Loucy (cell line): ENCODE data around the gene ADGRG1.

Experiments used
- EZH2phosphoT487 ChIP-seq: fragments of 200-600 bp; IDR thresholded peaks from 2 replicates; pipeline ENCODE4 v1.6.1; 2018; ENCODE audit warnings: antibody characterized with exemption, mild to moderate bottlenecking, moderate library complexity, borderline replicate concordance
- TF ChIP-seq, protein P1 (sequence below): fragments of 200-600 bp; sonication (generic); conservative IDR thresholded peaks from 2 replicates; pipeline ENCODE4 v1.5.1; 2014; ENCODE audit warnings: mild to moderate bottlenecking, antibody characterized with exemption, low read length

DNA sequence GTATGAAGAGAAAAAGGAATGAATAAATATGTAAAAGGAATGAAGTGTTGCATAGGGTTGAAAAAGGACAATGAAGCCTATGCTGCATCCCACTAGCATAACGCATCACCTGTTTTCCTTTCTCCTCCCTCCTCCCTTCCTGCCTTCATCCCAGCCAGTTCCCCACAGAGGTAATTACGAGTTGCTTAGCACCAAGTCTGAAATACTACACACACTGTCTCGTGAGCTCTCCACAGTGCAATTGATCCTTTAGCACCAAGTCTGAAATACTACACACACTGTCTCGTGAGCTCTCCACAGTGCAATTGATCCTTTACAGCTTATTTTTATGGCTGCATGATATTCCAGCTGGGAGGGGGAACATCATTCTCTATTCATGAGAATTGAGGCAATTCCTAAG, 65.1 kb downstream of the ADGRG1 start:
- TF ChIP-seq, protein P1, sequence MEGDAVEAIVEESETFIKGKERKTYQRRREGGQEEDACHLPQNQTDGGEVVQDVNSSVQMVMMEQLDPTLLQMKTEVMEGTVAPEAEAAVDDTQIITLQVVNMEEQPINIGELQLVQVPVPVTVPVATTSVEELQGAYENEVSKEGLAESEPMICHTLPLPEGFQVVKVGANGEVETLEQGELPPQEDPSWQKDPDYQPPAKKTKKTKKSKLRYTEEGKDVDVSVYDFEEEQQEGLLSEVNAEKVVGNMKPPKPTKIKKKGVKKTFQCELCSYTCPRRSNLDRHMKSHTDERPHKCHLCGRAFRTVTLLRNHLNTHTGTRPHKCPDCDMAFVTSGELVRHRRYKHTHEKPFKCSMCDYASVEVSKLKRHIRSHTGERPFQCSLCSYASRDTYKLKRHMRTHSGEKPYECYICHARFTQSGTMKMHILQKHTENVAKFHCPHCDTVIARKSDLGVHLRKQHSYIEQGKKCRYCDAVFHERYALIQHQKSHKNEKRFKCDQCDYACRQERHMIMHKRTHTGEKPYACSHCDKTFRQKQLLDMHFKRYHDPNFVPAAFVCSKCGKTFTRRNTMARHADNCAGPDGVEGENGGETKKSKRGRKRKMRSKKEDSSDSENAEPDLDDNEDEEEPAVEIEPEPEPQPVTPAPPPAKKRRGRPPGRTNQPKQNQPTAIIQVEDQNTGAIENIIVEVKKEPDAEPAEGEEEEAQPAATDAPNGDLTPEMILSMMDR = no peak
- TF ChIP-seq EZH2phosphoT487 = no peak
